Body of pancreas (tissue), 4 donors: ENCODE data around the gene RNF111.

Source experiments
- CTCF ChIP-seq, 7 experiments: fragments of 450-650 bp in 4 of 7; fragments of 200-600 bp in 3 of 7; sonication (generic) in 3 of 7; IDR thresholded peaks; one replicate each; pipeline ENCODE4 v1.5.1; 2016 to 2019; ENCODE audit warnings: antibody characterized with exemption in 7 of 7
- POLR2A ChIP-seq, 3 donors: fragments of 450-650 bp; IDR thresholded peaks; one replicate each; pipeline ENCODE4 v1.6.1; 2016; ENCODE audit warnings: antibody characterized with exemption in 3 of 3, mild to moderate bottlenecking in 2 of 3

GRCh38 chr15:59104602-59104911, 117.1 kb downstream of the RNF111 start:
- no peak for TF ChIP-seq CTCF (IDR thresholded peaks at IDR 0.05)
- no peak for TF ChIP-seq POLR2A (IDR thresholded peaks at IDR 0.05)
